Ovary (tissue), 9 donors: ENCODE data around the gene MXRA5. TPM values are rescaled to one million over a fixed set of nuclear protein-coding genes. Genes with fewer than 3 reads are reported as not detected.

Experiments used
- DNase-seq, 5 donors: peaks; one replicate each; pipeline ENCODE4 v3.0.0-alpha.2; 2019 to 2020
- H3K27ac ChIP-seq, 2 donors: fragments of 200-600 bp; one replicate each; pipeline versions ENCODE4 v1.5.1 to v1.8.0; 2019 to 2022
- H3K27me3 ChIP-seq: fragments of 200-600 bp; one replicate; pipeline ENCODE4 v1.8.0; 2022
- H3K36me3 ChIP-seq: fragments of 200-600 bp; sonication (generic); one replicate; pipeline ENCODE4 v1.5.1; 2019
- H3K4me1 ChIP-seq: one replicate; pipeline ENCODE4 v1.8.1; 2013; ENCODE audit warnings: mild to moderate bottlenecking, moderate library complexity; ENCODE audit not compliant: insufficient read depth
- H3K4me3 ChIP-seq: fragments of 200-600 bp; sonication (generic); one replicate; pipeline ENCODE4 v1.5.1; 2017
- H3K9me3 ChIP-seq, 2 donors: fragments of 200-600 bp in 1 of 2; sonication (generic) in 1 of 2; one replicate each; pipeline versions ENCODE4 v1.5.1 to v1.8.1; 2013 to 2019; ENCODE audit warnings: mild to moderate bottlenecking in 1 of 2, moderate library complexity in 1 of 2
- CTCF ChIP-seq, 3 donors: fragments of 450-650 bp in 2 of 3; fragments of 200-600 bp in 1 of 3; IDR thresholded peaks; one replicate each; pipeline versions ENCODE4 v1.5.1 to v1.8.0; 2016 to 2022; ENCODE audit warnings: antibody characterized with exemption in 3 of 3, mild to moderate bottlenecking in 1 of 3
- EP300 ChIP-seq: sonication (generic); formaldehyde crosslinking; IDR thresholded peaks from one replicate; pipeline ENCODE4 v1.6.1; 2017; ENCODE audit warnings: antibody characterized with exemption
- POLR2A ChIP-seq: fragments of 450-650 bp; IDR thresholded peaks from one replicate; pipeline ENCODE4 v1.6.1; 2017; ENCODE audit warnings: antibody characterized with exemption, mild to moderate bottlenecking, moderate library complexity
- WGBS, 3 donors: extraction: QIAGEN DNeasy Blood & Tissue Kit in 1 of 3; methylation state at CpG; one replicate each; pipeline versions ENCODE4 v1.1.5 to v1.1.7; 2013 to 2017; 5-methylcytosine and 5-hydroxymethylcytosine counted together
- intact Hi-C, 4 donors: fragments of 100-400 bp; cut with DNase I; formaldehyde crosslinking; loops; one replicate each; pipeline versions ENCODE4 v1.11.0 to v1.15.1; 2022 to 2023
- polyA plus RNA-seq, 2 donors: library from polyadenylated mRNA; stranded (reverse); fragments of 200-250 nt in 1 of 2; fragments of 350-450 nt in 1 of 2; fragmentation: Illumina TruSeq in 1 of 2; extraction: RNeasy Lipid Tissue Mini Kit (QIAGEN cat#74804) in 1 of 2; gene quantifications; one replicate each; pipeline ENCODE4 v1.2.3, GENCODE V29; 2013 to 2014
- total RNA-seq, 7 donors: library from RNA; depleted of rRNA in 2 of 7; stranded (reverse); fragments of >200 nt in 2 of 7; fragmentation: NEBNext Ultra II Directional in 3 of 7; extraction: Animal tissue kit (Norgen Biotek cat#: 25700) in 3 of 7; gene quantifications; one replicate each; pipeline versions ENCODE4 v1.1.0 to v1.2.4, GENCODE V29; 2016 to 2023
- donor health status: DM: no; HTN: no; CAD: no; lungs with moderate emphysema.
- donor health status: DM: no; HTN: no; CAD: no.
- donor health status: Bipolar disorder and iron deficiency.
- donor health status: DM: yes; HTN: yes; CAD: no.
- donor health status: DM: no; HTN: no; CAD: no.
- donor health status: DM: yes; HTN: yes; CAD: no.

Gene MXRA5
- total and polyA plus RNA-seq, 9 donors, result 0.70 to 51.6 (median 4.2) TPM

GRCh38 chrX:3307881-3308280 is 38.6 kb downstream of the MXRA5 start:
- intact Hi-C loops, result no loop called here
- WGBS, 3 donors, result 15 to 29% (median 26%) methylated on average over 1 of the region's 1 CpG
- H3K27ac ChIP-seq, result no peak overlapping the region
- H3K27me3 ChIP-seq, result no peaks in the 10 kb centered on the region
- TF ChIP-seq POLR2A, result no peak
- TF ChIP-seq CTCF (IDR thresholded peaks at IDR 0.05), result no peak
- TF ChIP-seq EP300, result no peak
- no peak for DNase-seq
- H3K9me3 ChIP-seq, result no peaks in the 10 kb centered on the region
- H3K36me3 ChIP-seq, result no peaks in the 10 kb centered on the region
- H3K4me3 ChIP-seq, result no peak overlapping the region
- no peaks in the 10 kb centered on the region for H3K4me1 ChIP-seq

GRCh38 chrX:3299636-3300035 is 46.8 kb downstream of the MXRA5 start:
- Histone ChIP-seq H3K27ac (no peak overlapping the region), H3K9me3 (no peaks in the 10 kb centered on the region), H3K4me3 (no peak overlapping the region), H3K27me3 (no peaks in the 10 kb centered on the region), H3K4me1 (no peaks in the 10 kb centered on the region), H3K36me3 (no peaks in the 10 kb centered on the region)
- WGBS, 3 donors, result 62 to 69% (median 63%) methylated on average over 1 of the region's 1 CpG
- intact Hi-C loops, result no loop called here
- no peak for DNase-seq
- no peak for TF ChIP-seq CTCF (IDR thresholded peaks at IDR 0.05)
- no peak for TF ChIP-seq POLR2A
- no peak for TF ChIP-seq EP300

- Histone ChIP-seq H3K36me3 (no peaks in the 10 kb centered on the region), H3K4me3 (no peak overlapping the region), H3K27ac (no peak overlapping the region), H3K27me3 (no peaks in the 10 kb centered on the region), H3K9me3 (no peaks in the 10 kb centered on the region), H3K4me1 (no peaks in the 10 kb centered on the region)
- intact Hi-C loops, result no loop called here
- DNase-seq, result no peak
- TF ChIP-seq POLR2A (no peak), EP300 (no peak), CTCF (IDR thresholded peaks at IDR 0.05) (no peak)
- 56 to 60% (median 58%) methylated on average over 5 of the region's 5 CpGs for WGBS, 3 donors
Measured at GRCh38 chrX:3295731-3296130, 50.7 kb downstream of the MXRA5 start.

GRCh38 chrX:3293251-3293650 is 53.2 kb downstream of the MXRA5 start:
- Histone ChIP-seq H3K4me3 (no peak overlapping the region), H3K27ac (no peak overlapping the region), H3K36me3 (no peaks in the 10 kb centered on the region), H3K27me3 (no peaks in the 10 kb centered on the region), H3K4me1 (no peaks in the 10 kb centered on the region), H3K9me3 (no peaks in the 10 kb centered on the region)
- no peak for DNase-seq
- WGBS, 3 donors, result 33 to 50% (median 35%) methylated on average over 2 of the region's 2 CpGs
- no peak for TF ChIP-seq EP300
- TF ChIP-seq POLR2A, result no peak
- TF ChIP-seq CTCF (IDR thresholded peaks at IDR 0.05), result no peak
- intact Hi-C loops, result no loop called here

- whole genome bisulfite sequencing, 3 donors, result 64 to 72% (median 68%) methylated on average over 1 of the region's 1 CpG
- DNase-seq, result no peak
- intact Hi-C loops, result no loop called here
- TF ChIP-seq POLR2A, result no peak
- TF ChIP-seq EP300, result no peak
- TF ChIP-seq CTCF (IDR thresholded peaks at IDR 0.05), result no peak
- Histone ChIP-seq H3K27me3 (no peaks in the 10 kb centered on the region), H3K27ac (no peak overlapping the region), H3K4me1 (no peaks in the 10 kb centered on the region), H3K9me3 (no peaks in the 10 kb centered on the region), H3K36me3 (no peaks in the 10 kb centered on the region), H3K4me3 (no peak overlapping the region)
Measured at GRCh38 chrX:3290561-3290960, 55.9 kb downstream of the MXRA5 start.
